ENCODE measurements around the gene MCM9.
"Not testable (repeated sequence)": the region's sequence is repeated elsewhere in the genome, so short reads cannot be mapped to it uniquely, and the experiment has no call there.

The MCM9 gene

GRCh38 chr6:118868901-118869300 is 66.1 kb downstream of the MCM9 start:
- not testable (repeated sequence) for DNase-seq (ENCODE audit: low read depth in 2 of 2, low spot score in 1 of 2)

- no peak for DNase-seq (ENCODE audit: low read depth in 2 of 2, low spot score in 1 of 2)
These were observed 67.8 kb downstream of the MCM9 start for GRCh38 chr6:118867181-118867580.

GRCh38 chr6:118865100-118865391 is 69.9 kb downstream of the MCM9 start:
- no peak for DNase-seq (ENCODE audit: low read depth in 2 of 2, low spot score in 1 of 2)

GRCh38 chr6:118864341-118865099 is 70.4 kb downstream of the MCM9 start:
- no peak for DNase-seq (ENCODE audit: low read depth in 2 of 2, low spot score in 1 of 2)

- DNase-seq (ENCODE audit: low read depth in 2 of 2, low spot score in 1 of 2) = no peak
These were observed 72.5 kb downstream of the MCM9 start for GRCh38 chr6:118862443-118862842.

- no peak for DNase-seq (ENCODE audit: low read depth in 2 of 2, low spot score in 1 of 2)
These were observed 74.1 kb downstream of the MCM9 start for GRCh38 chr6:118860880-118861279.

- no peak for DNase-seq (ENCODE audit: low read depth in 2 of 2, low spot score in 1 of 2)
These were observed 74.6 kb downstream of the MCM9 start for GRCh38 chr6:118860363-118860762.

- no peak for DNase-seq (ENCODE audit: low read depth in 2 of 2, low spot score in 1 of 2)
These were observed 75.4 kb downstream of the MCM9 start for GRCh38 chr6:118859517-118860064.

- DNase-seq (ENCODE audit: low read depth in 2 of 2, low spot score in 1 of 2) = no peak
These were observed 78.7 kb downstream of the MCM9 start for GRCh38 chr6:118856301-118856700.

- DNase-seq (ENCODE audit: low read depth in 2 of 2, low spot score in 1 of 2) = no peak
These were observed 81.6 kb downstream of the MCM9 start for GRCh38 chr6:118853408-118853807.

GRCh38 chr6:118844915-118845314 is 90.0 kb downstream of the MCM9 start:
- DNase-seq (ENCODE audit: low read depth in 2 of 2, low spot score in 1 of 2) = no peak

- no peak for DNase-seq (ENCODE audit: low read depth in 2 of 2, low spot score in 1 of 2)
These were observed 91.1 kb downstream of the MCM9 start for GRCh38 chr6:118843685-118844390.

- DNase-seq (ENCODE audit: low read depth in 2 of 2, low spot score in 1 of 2) = no peak
These were observed 104.3 kb downstream of the MCM9 start for GRCh38 chr6:118830691-118831090.

GRCh38 chr6:118829817-118830478 is 105.0 kb downstream of the MCM9 start:
- DNase-seq (ENCODE audit: low read depth in 2 of 2, low spot score in 1 of 2) = no peak

GRCh38 chr6:118826096-118826495 is 108.9 kb downstream of the MCM9 start:
- DNase-seq (ENCODE audit: low read depth in 2 of 2, low spot score in 1 of 2) = no peak

- no peak for DNase-seq (ENCODE audit: low read depth in 2 of 2, low spot score in 1 of 2)
These were observed 109.3 kb downstream of the MCM9 start for GRCh38 chr6:118825661-118826060.

GRCh38 chr6:118815495-118815894 is 119.5 kb downstream of the MCM9 start:
- no peak for DNase-seq (ENCODE audit: low read depth in 2 of 2, low spot score in 1 of 2)

GRCh38 chr6:118813775-118814174 is 121.2 kb downstream of the MCM9 start:
- no peak for DNase-seq (ENCODE audit: low read depth in 2 of 2, low spot score in 1 of 2)

- DNase-seq (ENCODE audit: low read depth in 2 of 2, low spot score in 1 of 2) = no peak
These were observed 122.0 kb downstream of the MCM9 start for GRCh38 chr6:118812970-118813369.

GRCh38 chr6:118810420-118811027 is 124.4 kb downstream of the MCM9 start:
- peak; percentile 23 to 57 for DNase-seq (ENCODE audit: low read depth in 2 of 2, low spot score in 1 of 2)

GRCh38 chr6:118808793-118809638 is 125.9 kb downstream of the MCM9 start:
- no peak for DNase-seq (ENCODE audit: low read depth in 2 of 2, low spot score in 1 of 2)

All from stimulated activated CD8-positive, alpha-beta memory T cell treated with anti-CD3 and anti-CD28 coated beads, Interleukin-4, amount 100 ng/mL, for 4 hours (primary cell).